ENCODE data around the gene WFIKKN2.

- TF ChIP-seq SUZ12 (IDR thresholded peaks at IDR 0.05) (no peak), FOXA1 (IDR thresholded peaks at IDR 0.05) (no peak), HDGF (IDR thresholded peaks at IDR 0.05; ENCODE audit: borderline replicate concordance) (no peak)
These were observed 26.5 kb upstream of the WFIKKN2 start for GRCh38 chr17:50808888-50809287.

Measured in HEK293T (cell line).